Activated T-cell treated with anti-CD3 and anti-CD28 coated beads, Interleukin-2, amount 50 U/mL, for 72 hours (primary cell): ENCODE measurements around the gene ZFY. TPM values are rescaled to one million over a fixed set of nuclear protein-coding genes. Genes with fewer than 3 reads are reported as not detected.

Experiments used
- ATAC-seq, 2 donors: fragments of 150-1000 bp; cut with Tn5 transposase; replicated peaks in 1 of 2; 2 replicates each; pipeline ENCODE4 v1.10.0; 2021; ENCODE audit warnings: moderate library complexity in 2 of 2, mild to moderate bottlenecking in 1 of 2
- DNase-seq, 2 donors: peaks; one replicate each; pipeline ENCODE4 v3.0.0; 2021 to 2022; ENCODE audit warnings: mixed read lengths in 1 of 2
- H3K27ac Mint-ChIP-seq: one replicate; pipeline ENCODE4 v1.8.0; 2022; ENCODE audit warnings: mild to moderate bottlenecking, moderate library complexity, mixed read lengths
- H3K27me3 Mint-ChIP-seq: one replicate; pipeline ENCODE4 v1.8.0; 2022; ENCODE audit warnings: low read depth, mixed read lengths
- H3K36me3 Mint-ChIP-seq, 2 donors: one replicate each; pipeline ENCODE4 v1.8.0; 2022; ENCODE audit warnings: mixed read lengths in 2 of 2, mild to moderate bottlenecking in 1 of 2; ENCODE audit not compliant: insufficient read depth in 2 of 2
- H3K4me1 Mint-ChIP-seq: one replicate; pipeline ENCODE4 v1.8.0; 2022; ENCODE audit warnings: low read depth, mixed read lengths
- H3K4me3 Mint-ChIP-seq, 2 donors: one replicate each; pipeline ENCODE4 v1.8.0; 2022; ENCODE audit warnings: mild to moderate bottlenecking in 2 of 2, mixed read lengths in 2 of 2, moderate library complexity in 2 of 2
- H3K9me3 Mint-ChIP-seq, 2 donors: one replicate each; pipeline ENCODE4 v1.8.0; 2022; ENCODE audit warnings: mixed read lengths in 2 of 2
- total RNA-seq, 2 donors: library from RNA; stranded (reverse); gene quantifications; one replicate each; pipeline ENCODE4 v1.2.3, GENCODE V29; 2022

The ZFY gene
- total RNA-seq, result 10 to 100 TPM in 1 of 2 donors, not detected in 1; 19.8 TPM

- H3K4me1 Mint-ChIP-seq, result no peaks in the 10 kb centered on the region
- H3K27ac Mint-ChIP-seq, result peak within 1 kb of the TSS; percentile 99
- H3K36me3 Mint-ChIP-seq, result peaks cover 0 to 8% of the 10 kb centered on the region in 2 donors
- ATAC-seq, result peak in 1 of 2 donors; percentile 65
- H3K4me3 Mint-ChIP-seq, result peak within 1 kb of the TSS in 1 of 2 donors; percentile 98
- H3K9me3 Mint-ChIP-seq, result no peaks in the 10 kb centered on the region
- peak in 1 of 2 donors; percentile 72 for DNase-seq
- H3K27me3 Mint-ChIP-seq, result no peaks in the 10 kb centered on the region
Measured at GRCh38 chrY:2934861-2935715, at the start of gene ZFY. Gene ZFY (plus strand): TSS chrY:2935381. CDS start chrY:2953937, 18,556 bp downstream.

- H3K27me3 Mint-ChIP-seq, result no peaks in the 10 kb centered on the region
- H3K4me1 Mint-ChIP-seq, result no peaks in the 10 kb centered on the region
- DNase-seq, result no peak
- ATAC-seq, result no peak
- H3K36me3 Mint-ChIP-seq, result peaks cover 0 to 4% of the 10 kb centered on the region in 2 donors
- H3K4me3 Mint-ChIP-seq, result no peak overlapping the region
- H3K27ac Mint-ChIP-seq, result no peak overlapping the region
- peaks cover 0 to 4% of the 10 kb centered on the region in 2 donors for H3K9me3 Mint-ChIP-seq
Measured at GRCh38 chrY:2885880-2886279, 49.3 kb upstream of the ZFY start.

- H3K9me3 Mint-ChIP-seq, result no peaks in the 10 kb centered on the region
- H3K4me3 Mint-ChIP-seq, result peak overlapping the region in 1 of 2 donors; percentile 86
- H3K27ac Mint-ChIP-seq, result peak overlapping the region; percentile 93
- DNase-seq, result peak in 1 of 2 donors; percentile 23
- H3K4me1 Mint-ChIP-seq, result no peaks in the 10 kb centered on the region
- peak in 1 of 2 donors; percentile 55 for ATAC-seq
- H3K27me3 Mint-ChIP-seq, result no peaks in the 10 kb centered on the region
- H3K36me3 Mint-ChIP-seq, result peaks cover 0 to 4% of the 10 kb centered on the region in 2 donors
Measured at GRCh38 chrY:2887386-2887785, 47.8 kb upstream of the ZFY start.

- ATAC-seq, result peak in 1 of 2 donors; percentile 97
- Mint-ChIP-seq H3K9me3 (no peaks in the 10 kb centered on the region), H3K4me1 (no peaks in the 10 kb centered on the region), H3K27me3 (no peaks in the 10 kb centered on the region), H3K4me3 (peak overlapping the region in 1 of 2 donors; percentile 86), H3K27ac (peak overlapping the region; percentile 93), H3K36me3 (peaks cover 0 to 4% of the 10 kb centered on the region in 2 donors)
- peak in 1 of 2 donors; percentile 39 for DNase-seq
Measured at GRCh38 chrY:2887955-2888354, 47.2 kb upstream of the ZFY start.

- H3K27ac Mint-ChIP-seq, result no peak overlapping the region
- H3K4me1 Mint-ChIP-seq, result no peaks in the 10 kb centered on the region
- no peak overlapping the region for H3K4me3 Mint-ChIP-seq
- ATAC-seq, result no peak
- no peak for DNase-seq
- no peaks in the 10 kb centered on the region for H3K36me3 Mint-ChIP-seq
- H3K9me3 Mint-ChIP-seq, result no peaks in the 10 kb centered on the region
- H3K27me3 Mint-ChIP-seq, result no peaks in the 10 kb centered on the region
Measured at GRCh38 chrY:2893471-2893870, 41.7 kb upstream of the ZFY start.

GRCh38 chrY:2896050-2896449 is 39.1 kb upstream of the ZFY start:
- Mint-ChIP-seq H3K27me3 (no peaks in the 10 kb centered on the region), H3K9me3 (no peaks in the 10 kb centered on the region)
- DNase-seq, result no peak

GRCh38 chrY:2907356-2907755 is 27.8 kb upstream of the ZFY start:
- Mint-ChIP-seq H3K4me1 (no peaks in the 10 kb centered on the region), H3K4me3 (no peak overlapping the region), H3K27me3 (no peaks in the 10 kb centered on the region), H3K27ac (no peak overlapping the region), H3K36me3 (peaks cover 0 to 2% of the 10 kb centered on the region in 2 donors), H3K9me3 (peaks cover 0 to 7% of the 10 kb centered on the region in 2 donors)
- no peak for DNase-seq
- ATAC-seq, result no peak

More at GRCh38 chrY:2896050-2896449, 39.1 kb upstream of the ZFY start:
- peaks cover 0 to 1% of the 10 kb centered on the region in 2 donors for H3K36me3 Mint-ChIP-seq
- no peaks in the 10 kb centered on the region for H3K4me1 Mint-ChIP-seq
- no peak overlapping the region for H3K4me3 Mint-ChIP-seq
- ATAC-seq, result no peak
- H3K27ac Mint-ChIP-seq, result no peak overlapping the region

GRCh38 chrY:2913066-2913815 is 21.9 kb upstream of the ZFY start:
- Mint-ChIP-seq H3K27ac (peak overlapping the region; percentile 73), H3K27me3 (no peaks in the 10 kb centered on the region), H3K4me3 (peak overlapping the region in 1 of 2 donors; percentile 59), H3K36me3 (peaks cover 0 to 5% of the 10 kb centered on the region in 2 donors), H3K4me1 (no peaks in the 10 kb centered on the region), H3K9me3 (peaks cover 0 to 6% of the 10 kb centered on the region in 2 donors)
- peak in 1 of 2 donors; percentile 83 for ATAC-seq
- DNase-seq, result peak in 1 of 2 donors; percentile 19

GRCh38 chrY:2934078-2934477 is 1.1 kb upstream of the ZFY start:
- Mint-ChIP-seq H3K27me3 (no peaks in the 10 kb centered on the region), H3K9me3 (no peaks in the 10 kb centered on the region), H3K27ac (peak overlapping the region; percentile 94), H3K36me3 (peaks cover 0 to 4% of the 10 kb centered on the region in 2 donors), H3K4me3 (peak overlapping the region in 1 of 2 donors; percentile 87), H3K4me1 (no peaks in the 10 kb centered on the region)
- DNase-seq, result no peak
- no peak for ATAC-seq

- Mint-ChIP-seq H3K9me3 (no peaks in the 10 kb centered on the region), H3K27ac (peak overlapping the region; percentile 99), H3K27me3 (no peaks in the 10 kb centered on the region), H3K4me3 (peak overlapping the region in 1 of 2 donors; percentile 98), H3K4me1 (no peaks in the 10 kb centered on the region), H3K36me3 (peaks cover 0 to 8% of the 10 kb centered on the region in 2 donors)
- peak in 1 of 2 donors; percentile 84 for ATAC-seq
- DNase-seq, result peak in 1 of 2 donors; percentile 84
Measured at GRCh38 chrY:2935716-2936435, 695 bp downstream of the ZFY start.

- Mint-ChIP-seq H3K4me1 (no peaks in the 10 kb centered on the region), H3K27ac (peak overlapping the region; percentile 96), H3K9me3 (no peaks in the 10 kb centered on the region), H3K27me3 (no peaks in the 10 kb centered on the region), H3K4me3 (peak overlapping the region in 1 of 2 donors; percentile 98), H3K36me3 (peaks cover 0 to 8% of the 10 kb centered on the region in 2 donors)
- DNase-seq (no peak), ATAC-seq (no peak)
Measured at GRCh38 chrY:2936436-2936750, 1.2 kb downstream of the ZFY start.

- Mint-ChIP-seq H3K27me3 (no peaks in the 10 kb centered on the region), H3K4me3 (peak overlapping the region in 1 of 2 donors; percentile 98)
- DNase-seq, result no peak
Measured at GRCh38 chrY:2937149-2937548, 2.0 kb downstream of the ZFY start.

More at GRCh38 chrY:2937149-2937548, 2.0 kb downstream of the ZFY start:
- no peaks in the 10 kb centered on the region for H3K4me1 Mint-ChIP-seq
- no peaks in the 10 kb centered on the region for H3K9me3 Mint-ChIP-seq
- peak overlapping the region; percentile 96 for H3K27ac Mint-ChIP-seq
- no peak for ATAC-seq
- peaks cover 0 to 8% of the 10 kb centered on the region in 2 donors for H3K36me3 Mint-ChIP-seq
